GM18517 (cell line): Measurements from ENCODE around the gene PLG.
"Not testable (repeated sequence)": the region's sequence is repeated elsewhere in the genome, so short reads cannot be mapped to it uniquely, and the experiment has no call there.

Experiments used
- ATAC-seq: cut with Tn5 transposase; IDR thresholded peaks from one replicate; pipeline ENCODE4 v1.9.1; 2021; ENCODE audit warnings: mild to moderate bottlenecking, moderate library complexity; ENCODE audit not compliant: unreplicated experiment

PLG gene

DNA sequence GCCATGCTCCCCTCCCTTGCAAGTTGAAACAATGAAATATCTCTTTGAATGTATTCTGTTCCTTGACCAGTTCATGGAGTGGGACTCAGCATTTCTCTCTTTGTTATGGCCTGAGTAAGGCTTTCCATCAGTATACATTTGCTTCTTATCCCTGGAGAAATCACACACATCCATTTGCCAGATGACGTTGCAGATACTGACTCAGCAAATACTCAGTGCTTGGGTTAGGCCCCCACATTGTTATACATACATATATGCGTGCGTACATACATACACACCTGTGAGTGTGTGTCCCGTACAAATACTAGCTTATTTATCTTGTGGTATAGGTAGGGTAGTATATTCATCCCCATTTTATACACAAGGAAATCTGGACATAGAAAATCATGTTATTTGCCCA is 72.4 kb downstream of the PLG start:
- no peak for ATAC-seq

DNA sequence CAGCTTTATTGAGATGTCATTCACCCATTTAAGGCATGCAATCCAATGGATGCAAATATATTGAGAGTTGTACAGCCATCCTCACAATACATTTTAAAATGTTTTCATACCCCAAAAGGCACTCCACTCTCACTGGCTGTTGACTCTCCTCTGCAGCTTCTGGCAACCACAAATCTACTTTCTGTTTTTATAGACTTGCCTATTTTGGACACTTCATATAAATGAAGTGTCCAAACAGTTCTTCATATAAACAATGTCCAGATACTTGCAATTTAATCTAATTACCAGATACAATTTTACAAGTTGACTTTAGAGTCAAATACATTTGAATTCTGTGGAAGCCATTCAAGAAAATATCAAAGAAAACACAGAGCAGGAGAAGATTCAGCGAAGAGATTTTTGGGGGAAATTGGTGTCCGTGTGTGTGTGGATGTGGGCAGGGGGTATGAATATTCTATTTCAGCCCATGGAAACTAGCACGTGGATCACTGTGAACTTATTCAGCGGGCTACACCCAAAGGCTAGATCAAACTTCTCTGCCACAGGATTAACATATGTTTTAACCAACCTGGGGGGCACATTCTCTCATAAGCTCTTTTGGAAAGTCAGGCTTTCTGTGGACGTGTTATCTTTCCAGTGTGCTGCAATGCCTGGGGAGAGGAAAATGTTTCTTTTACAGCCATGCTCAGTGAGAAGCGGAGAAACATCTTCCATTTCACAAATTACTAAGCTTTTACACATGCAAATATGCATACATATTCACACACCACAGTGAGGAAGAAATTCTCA is 73.9 kb downstream of the PLG start:
- no peak for ATAC-seq

DNA sequence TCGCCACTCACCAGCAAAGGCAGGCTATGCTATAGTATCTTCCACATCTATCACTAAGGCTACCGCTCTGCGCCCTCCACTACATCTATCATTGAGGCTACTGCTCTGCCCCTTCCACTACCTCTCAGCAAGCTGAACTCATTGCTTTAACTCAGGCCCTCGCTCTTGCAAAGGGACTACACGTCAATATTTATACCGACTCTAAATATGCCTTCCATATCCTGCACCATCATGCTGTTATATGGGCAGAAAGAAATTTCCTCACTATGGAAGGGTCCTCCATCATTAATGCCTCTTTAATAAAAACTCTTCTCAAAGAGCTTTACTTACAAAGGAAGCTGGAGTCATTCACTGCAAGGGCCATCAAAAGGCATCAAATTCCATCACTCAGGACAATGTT is 77.1 kb downstream of the PLG start:
- ATAC-seq: not testable (repeated sequence)

DNA sequence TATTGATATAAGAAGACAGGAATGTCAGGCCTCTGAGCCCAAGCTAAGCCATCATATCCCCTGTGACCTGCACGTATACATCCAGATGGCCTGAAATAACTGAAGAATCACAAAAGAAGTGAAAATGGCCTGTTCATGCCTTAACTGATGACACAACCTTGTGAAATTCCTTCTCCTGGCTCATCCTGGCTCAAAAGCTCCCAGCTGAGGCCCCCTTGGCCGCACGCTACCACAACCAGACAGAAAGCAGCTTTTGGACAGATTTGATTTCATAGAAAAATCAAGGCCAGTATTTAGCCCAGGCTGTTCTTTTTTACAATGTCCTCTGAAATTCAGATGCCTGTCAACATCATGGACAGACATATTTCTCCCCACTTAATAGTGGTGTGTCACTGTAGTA is 78.6 kb downstream of the PLG start:
- not testable (repeated sequence) for ATAC-seq

DNA sequence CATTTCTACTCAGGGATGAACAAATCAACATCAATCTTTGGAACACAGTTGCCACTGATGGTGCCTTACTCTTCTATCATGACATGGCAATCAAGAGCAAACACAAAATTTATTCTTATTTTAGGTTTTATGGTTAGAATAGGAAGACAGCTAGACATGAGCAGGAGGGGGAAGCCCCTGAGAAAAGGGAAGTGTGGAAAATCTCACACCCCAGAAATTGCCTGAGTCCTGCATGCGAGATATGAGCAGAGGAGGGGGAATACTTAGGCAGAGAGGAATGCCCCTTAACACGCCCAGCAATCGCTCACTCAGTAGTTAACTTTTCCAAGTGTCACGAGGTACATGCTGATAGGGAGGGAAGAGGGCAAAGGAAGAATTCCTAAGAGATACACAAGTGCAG is 79.3 kb downstream of the PLG start:
- no peak for ATAC-seq

DNA sequence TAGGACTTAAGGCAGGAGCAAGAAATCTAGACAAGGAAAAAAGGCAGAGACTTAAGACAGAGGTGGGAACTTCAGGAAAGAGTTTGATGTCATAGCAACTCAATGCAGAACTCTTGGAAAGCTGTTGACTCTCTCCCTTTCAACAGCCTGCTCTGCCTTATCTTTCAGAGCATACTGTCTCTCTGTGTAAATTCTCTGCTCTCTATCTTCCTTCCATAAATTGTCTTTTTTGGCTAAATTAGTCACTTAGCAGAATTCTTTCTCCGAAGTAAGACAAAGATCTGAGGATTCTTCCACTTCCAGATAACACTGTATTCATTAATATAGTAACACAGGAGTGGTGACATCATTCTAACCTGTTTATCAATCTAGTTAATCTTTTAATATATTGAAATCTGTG is 80.2 kb downstream of the PLG start:
- no peak for ATAC-seq

DNA sequence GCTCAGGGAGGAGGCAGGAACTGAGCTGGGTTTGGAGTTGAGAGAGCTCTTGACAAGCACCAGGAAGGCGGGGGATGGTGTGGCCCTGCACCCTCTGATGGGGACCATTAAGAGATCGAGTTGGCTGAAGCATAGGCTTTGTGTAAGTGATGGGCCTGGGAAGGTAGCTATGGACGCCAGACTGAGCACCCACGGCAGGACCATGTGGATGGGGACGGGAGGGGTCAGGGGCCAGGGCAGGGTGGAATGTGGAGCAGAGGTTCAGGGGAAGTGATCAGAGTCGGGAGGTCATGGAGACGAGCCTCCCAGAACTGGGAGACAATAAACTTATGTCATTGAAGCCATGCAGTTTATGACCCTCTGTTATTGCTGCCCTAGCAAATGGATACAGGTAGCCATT is 81.7 kb downstream of the PLG start:
- ATAC-seq: no peak

DNA sequence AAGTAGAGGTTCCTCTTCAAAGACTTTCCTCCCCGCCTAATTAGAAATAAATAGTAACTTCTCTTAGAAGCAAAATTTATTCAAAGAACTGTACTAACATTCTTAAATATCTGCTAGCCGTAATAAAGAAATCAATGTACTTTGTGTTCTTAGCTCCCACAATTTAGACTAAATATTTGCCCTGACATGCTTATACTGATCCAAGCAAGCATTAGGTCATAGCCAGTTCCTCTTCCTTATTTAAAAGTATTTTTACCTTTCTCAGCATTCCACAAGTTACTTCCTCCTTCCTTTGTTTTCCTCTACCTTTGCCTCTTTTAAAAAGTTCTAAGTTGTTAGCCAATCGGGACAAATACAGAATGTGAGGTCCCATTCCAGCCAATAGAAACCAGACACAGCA is 86.1 kb downstream of the PLG start:
- not testable (repeated sequence) for ATAC-seq

DNA sequence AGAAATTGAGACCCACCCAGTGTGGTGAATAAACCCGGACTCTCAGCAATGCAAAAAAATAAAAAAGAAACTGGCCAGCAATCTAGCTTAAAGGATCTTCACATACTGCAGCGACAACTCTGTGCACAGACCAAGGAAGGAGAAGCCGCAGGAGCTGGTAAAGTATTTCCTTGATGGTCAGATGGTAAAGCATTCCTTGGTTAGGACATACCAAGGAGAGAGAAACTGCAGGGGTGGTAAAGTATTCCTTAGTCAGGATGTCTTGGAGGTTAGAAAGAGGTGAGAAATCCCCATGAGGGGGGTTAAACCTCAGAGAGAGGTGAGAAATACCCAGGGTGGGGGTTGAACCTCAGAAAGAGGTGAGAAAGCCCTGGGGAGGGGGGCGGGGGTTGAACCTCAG is 86.8 kb downstream of the PLG start:
- no peak for ATAC-seq

DNA sequence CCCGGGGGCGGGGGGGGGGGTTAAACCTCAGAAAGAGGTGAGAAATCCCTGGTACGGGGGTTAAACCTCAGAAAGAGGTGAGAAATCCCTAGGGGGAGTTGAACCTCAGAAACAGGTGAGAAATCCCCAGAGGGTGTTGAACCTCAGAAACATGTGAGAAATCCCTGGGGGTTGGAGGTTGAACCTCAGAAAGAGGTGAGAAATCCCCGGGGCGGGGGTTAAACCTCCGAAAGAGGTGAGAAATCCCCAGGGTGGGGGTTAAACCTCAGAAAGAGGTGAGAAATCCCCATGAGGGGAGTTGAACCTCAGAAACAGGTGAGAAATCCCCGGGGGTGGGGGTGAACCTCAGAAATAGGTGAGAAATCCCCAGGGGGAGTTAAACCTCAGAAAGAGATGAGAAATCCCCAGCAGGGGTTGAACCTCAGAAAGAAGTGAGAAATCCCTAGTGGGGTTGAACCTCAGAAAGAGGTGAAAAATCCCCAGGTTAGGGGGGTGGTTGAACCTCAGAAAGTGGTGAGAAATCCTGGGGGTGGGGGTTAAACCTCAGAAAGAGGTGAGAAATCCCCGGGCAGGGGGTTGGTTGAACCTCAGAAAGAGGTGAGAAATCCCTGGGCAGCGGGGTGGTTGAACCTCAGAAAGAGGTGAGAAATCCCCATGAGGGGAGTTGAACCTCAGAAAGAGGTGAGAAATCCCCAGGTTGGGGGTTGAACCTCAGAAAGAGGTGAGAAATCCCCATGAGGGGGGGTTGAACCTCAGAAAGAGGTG is 87.4 kb downstream of the PLG start:
- no peak for ATAC-seq

DNA sequence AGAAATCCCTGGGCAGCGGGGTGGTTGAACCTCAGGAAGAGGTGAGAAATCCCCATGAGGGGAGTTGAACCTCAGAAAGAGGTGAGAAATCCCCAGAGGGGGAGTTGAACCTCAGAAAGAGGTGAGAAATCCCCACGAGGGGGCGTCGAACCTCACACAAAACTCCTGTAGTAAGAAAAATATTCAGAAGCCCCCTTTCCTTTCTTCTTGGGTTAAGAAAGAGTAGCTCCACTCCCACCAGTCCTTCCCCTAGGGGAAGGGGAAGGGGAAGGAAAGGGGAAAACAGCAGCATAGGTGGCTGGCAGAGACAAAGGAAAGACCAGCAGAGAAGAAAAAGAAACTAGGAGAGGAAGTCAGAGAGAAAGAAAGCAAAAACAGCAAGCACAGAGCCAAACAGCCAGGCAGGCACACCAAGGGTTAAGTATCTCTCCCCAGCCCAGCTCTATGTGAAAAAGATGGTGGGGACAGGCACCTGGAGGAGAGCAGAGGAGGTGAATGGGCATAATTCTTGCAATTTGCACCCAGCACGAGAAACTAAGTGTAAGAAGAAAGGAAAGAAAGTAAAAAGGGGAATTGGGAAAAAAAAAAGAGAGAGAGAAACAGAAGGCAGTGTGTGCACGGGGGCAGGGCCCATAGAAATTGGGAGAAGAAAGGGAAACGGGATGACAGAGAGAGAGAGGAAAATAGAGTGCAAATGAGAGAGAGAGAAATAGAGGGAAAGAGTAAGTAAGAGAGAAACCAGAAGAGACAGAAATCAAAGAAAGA is 88.2 kb downstream of the PLG start:
- ATAC-seq: no peak

DNA sequence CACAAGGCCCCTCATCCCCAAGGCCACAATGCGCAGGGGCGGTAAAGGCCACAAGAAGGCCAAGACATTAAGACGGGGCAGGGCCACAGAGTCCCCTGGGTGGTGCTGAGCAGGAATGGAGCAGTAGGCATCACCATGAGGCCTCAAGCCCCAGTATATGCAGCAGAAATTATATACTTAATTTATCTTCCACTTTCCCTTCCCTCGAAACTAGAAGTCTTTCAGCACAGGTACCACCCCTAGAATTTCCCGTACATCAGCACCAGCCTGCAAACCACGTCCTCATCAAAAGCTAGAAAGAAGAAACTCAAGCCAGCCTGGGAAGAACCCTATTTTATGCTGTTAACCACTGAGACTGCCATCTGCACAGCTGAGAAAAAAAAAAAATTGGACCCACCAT is 89.4 kb downstream of the PLG start:
- ATAC-seq: no peak

DNA sequence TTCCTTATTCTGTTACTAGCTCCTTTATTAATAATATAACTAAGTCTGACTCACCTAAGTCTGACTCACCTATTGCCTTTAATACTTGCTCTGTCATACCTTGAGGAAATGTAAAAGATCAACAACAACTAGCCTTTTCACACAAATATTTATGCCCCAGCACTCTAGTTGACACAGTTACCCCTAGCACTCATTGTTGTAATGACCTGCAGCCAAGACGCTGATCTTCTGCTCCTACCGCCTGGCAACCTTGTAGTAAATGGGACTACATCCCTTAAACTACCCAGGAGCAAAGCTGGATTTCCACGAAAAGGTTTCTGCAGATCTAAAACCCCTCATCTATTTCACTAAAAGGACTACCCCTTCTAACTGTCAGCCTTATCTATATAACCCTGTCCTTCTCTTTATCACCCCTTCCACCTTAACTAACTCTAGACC is 90.0 kb downstream of the PLG start:
- ATAC-seq: no peak

DNA sequence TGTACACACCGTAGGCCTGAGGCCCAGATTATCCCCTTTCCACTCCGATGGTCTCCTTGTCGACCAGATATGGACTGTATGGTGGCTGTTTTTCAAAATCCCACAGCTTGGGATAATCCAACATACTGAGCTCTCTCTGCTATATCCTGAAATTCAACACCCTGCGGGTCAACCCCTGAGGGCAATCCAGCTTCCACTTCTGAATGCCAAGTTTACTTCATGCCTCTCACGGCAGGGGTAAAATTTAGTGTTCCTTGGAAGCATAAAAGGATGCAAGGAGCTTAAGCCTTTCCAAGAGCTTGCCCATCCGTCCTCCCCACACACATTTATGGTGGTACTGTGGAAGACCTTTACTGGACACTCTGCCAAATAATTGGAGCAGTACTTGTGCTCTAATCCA is 90.7 kb downstream of the PLG start:
- ATAC-seq: no peak

DNA sequence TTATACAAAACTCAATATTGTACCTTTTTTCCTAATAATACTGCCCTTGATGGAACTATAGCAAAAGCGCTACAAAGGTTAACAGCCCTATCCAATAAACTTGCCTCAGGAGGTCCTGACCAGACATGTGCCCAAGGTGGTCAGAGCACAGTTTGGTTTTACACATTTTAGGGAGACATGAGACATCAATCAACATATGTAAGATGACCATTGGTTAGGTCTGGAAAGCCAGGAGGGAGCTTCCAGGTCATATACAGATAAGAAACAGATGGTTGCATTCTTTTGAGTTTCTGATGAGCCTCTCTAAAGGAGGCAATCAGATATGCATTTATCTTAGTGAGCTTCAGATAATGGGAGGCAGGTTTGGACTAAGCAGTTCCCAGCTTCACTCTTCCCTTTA is 91.6 kb downstream of the PLG start:
- ATAC-seq: no peak

DNA sequence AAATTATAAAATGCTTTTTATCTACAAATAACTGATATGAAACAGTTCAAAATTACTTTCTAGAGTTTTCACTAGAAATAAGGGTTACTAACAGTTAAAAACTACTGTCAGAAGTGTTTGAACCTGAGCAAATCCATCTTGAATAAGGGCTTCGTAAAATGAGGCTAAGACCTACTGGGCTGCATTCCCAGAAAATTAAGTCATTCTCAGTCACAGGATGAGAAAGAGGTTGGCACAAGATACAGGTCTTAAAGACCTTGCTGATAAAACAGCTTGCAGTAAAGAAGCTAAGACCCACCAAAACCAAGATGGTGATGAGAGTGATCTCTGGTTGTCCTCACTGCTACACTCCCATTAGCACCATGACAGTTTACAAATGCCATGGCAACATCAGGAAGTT is 93.7 kb downstream of the PLG start:
- ATAC-seq: no peak

DNA sequence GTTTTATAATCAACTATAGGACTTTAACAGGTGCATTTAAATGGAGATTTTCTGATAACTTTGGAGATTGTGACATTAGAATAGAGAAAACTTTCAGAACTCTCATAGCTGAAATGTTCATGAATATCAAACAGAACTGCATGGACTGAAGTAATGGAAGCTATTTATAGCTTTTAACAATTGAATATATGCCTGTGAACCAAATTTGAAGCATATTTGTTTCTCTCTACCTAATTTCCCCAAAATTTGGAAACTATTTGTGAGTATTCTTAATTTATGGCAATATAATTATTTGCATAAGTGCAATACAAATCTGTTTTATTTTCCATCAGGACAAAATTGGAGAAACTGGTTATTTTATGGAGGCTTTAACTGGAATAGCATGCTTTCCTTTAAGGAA is 96.6 kb downstream of the PLG start:
- no peak for ATAC-seq

DNA sequence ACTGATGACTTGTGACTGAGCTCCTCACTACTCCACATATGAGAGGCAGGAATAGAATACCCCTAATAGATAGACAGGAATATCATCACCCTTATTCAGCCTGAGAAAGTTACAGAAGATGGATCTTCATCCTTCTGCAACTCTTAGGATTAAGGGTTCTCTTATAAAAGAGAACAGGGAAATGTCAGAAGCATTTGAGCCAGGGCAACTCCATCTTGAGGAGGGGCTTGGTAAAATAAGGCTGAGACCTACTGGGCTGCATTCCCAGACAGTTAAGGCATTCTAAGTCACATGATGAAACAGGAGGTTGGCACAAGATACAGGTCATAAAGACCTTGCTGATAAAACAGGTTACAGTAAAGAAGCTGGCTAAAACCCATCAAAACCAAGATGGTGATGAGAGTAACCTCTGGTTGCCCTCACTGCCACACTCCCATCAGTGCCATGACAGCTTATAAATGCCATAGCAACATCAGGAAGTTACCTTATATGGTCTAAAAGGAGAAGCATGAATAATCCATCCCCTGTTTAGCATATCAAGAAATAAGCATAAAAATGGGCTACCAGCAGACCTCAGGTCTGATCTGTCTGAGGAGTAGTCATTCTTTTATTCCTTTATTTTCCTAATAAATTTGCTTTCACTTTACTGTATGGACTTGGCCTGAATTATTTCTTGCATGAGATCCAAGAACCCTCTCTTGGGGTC is 97.9 kb downstream of the PLG start:
- no peak for ATAC-seq

DNA sequence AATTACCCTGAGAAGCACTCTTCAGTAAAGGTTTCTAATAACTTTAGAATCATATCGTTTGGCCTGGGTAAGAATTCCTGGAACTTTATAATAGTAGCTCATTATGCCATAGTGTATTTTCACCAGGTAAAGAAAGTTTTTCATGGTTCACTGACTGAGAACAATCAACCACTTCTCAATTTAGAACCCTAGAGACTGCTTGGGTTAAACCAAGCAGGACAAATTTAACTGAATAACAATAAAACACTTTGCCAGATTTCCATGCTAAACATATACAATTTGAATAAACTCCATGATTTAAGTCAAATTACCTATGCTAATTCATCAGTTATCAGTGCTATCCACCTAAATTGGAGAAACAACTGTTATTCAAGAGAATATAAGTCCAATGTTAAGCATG is 99.4 kb downstream of the PLG start:
- ATAC-seq: no peak

DNA sequence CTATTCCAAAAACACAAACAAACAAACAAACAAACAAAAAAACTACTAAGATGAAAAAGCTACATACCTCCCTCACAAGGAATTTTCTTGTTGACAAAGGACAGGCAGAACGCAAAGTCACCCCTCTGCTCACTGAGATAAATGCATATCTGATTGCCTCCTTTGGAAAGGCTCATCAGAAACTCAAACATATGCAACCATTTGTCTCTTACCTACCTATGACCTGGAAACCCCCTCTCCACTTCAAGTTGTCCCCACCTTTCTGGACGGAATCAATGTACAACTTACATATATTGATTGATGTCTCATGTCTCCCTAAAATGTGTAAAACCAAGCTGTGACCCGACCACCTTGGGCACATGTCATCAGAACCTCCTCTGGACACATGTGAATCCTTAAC is 100.0 kb downstream of the PLG start:
- not testable (repeated sequence) for ATAC-seq
